ENCODE data around the gene NPR2. TPM values are rescaled to one million over a fixed set of nuclear protein-coding genes. Genes with fewer than 3 reads are reported as not detected.

NPR2 gene
- total and polyA plus RNA-seq, 2 of the 13 experiments (the other 11 are each of a cell fraction or from before 2014, with no cell fraction given): 7.4 to 9.4 TPM

GRCh38 chr9:35845824-35846771 is 54.7 kb downstream of the NPR2 start:
- Histone ChIP-seq H3K9me3 (ENCODE audit: low read length) (no peaks in the 10 kb centered on the region), H3K27ac (ENCODE audit: extremely low read length, insufficient read depth, low read length) (no peak overlapping the region), H3K9ac (ENCODE audit: insufficient read depth, low read depth, low read length) (no peak overlapping the region), H3K27me3 (ENCODE audit: control insufficient read depth in 1 of 2, insufficient read depth in 2 of 2, low read length in 2 of 2) (no peaks in the 10 kb centered on the region), H2AFZ (ENCODE audit: low read length) (no peak overlapping the region), H3K4me2 (ENCODE audit: low read depth, low read length) (no peak overlapping the region), H3K4me1 (ENCODE audit: insufficient read depth, low read length) (no peaks in the 10 kb centered on the region), H3K4me3 (replicated peaks in 1 of 3; ENCODE audit: insufficient read depth in 1 of 3, low read depth in 2 of 3, low read length in 3 of 3) (no peak overlapping the region), H4K20me1 (ENCODE audit: insufficient read depth, low read length) (no peaks in the 10 kb centered on the region), H3K79me2 (ENCODE audit: insufficient read depth, low read length) (no peaks in the 10 kb centered on the region), H3K36me3 (replicated peaks in 1 of 2; ENCODE audit: control insufficient read depth in 1 of 2, insufficient read depth in 2 of 2, low read length in 2 of 2) (no peaks in the 10 kb centered on the region)
- no peak for FAIRE-seq
- ChIA-PET CTCF (ENCODE audit: low intra/inter-chr PET ratio, low total read pairs) (no interaction called here), POLR2A (no interaction called here)
- BruUV-seq (replicated peaks): no TSS peak
- intact Hi-C loops (cut with micrococcal nuclease; ENCODE audit: unreplicated experiment): no loop called here
- ATAC-seq: no peak
- DNase-seq (ENCODE audit: low spot score): no peak
- 81% methylated on average over 23 of the region's 53 CpGs for WGBS (ENCODE audit: low lambda C conversion rate)
- TF ChIP-seq ZNF816 (CRISPR knock-in tag; IDR thresholded peaks at IDR 0.05; ENCODE audit: borderline replicate concordance) (no peak), SP2 (CRISPR knock-in tag; IDR thresholded peaks at IDR 0.05) (no peak), ZNF430 (CRISPR knock-in tag; IDR thresholded peaks at IDR 0.05) (no peak), ATAD3A (CRISPR knock-in tag; IDR thresholded peaks at IDR 0.05) (no peak), ZNF7 (CRISPR knock-in tag; IDR thresholded peaks at IDR 0.05) (no peak), PLRG1 (conservative IDR thresholded peaks at IDR 0.05) (no peak), MYC (CRISPR knock-in tag; IDR thresholded peaks at IDR 0.05; ENCODE audit: borderline replicate concordance) (no peak)
- TF ChIP-seq, protein P1, sequence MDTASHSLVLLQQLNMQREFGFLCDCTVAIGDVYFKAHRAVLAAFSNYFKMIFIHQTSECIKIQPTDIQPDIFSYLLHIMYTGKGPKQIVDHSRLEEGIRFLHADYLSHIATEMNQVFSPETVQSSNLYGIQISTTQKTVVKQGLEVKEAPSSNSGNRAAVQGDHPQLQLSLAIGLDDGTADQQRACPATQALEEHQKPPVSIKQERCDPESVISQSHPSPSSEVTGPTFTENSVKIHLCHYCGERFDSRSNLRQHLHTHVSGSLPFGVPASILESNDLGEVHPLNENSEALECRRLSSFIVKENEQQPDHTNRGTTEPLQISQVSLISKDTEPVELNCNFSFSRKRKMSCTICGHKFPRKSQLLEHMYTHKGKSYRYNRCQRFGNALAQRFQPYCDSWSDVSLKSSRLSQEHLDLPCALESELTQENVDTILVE (CRISPR knock-in tag; IDR thresholded peaks at IDR 0.05): no peak
- in situ Hi-C loops (cut with HindIII; ENCODE audit: extremely low pct_ligation_motif_present, low pct_unique_long_range_greater_than_20kb): no loop called here
